Neural crest cell (in vitro differentiated cells): Measurements from ENCODE around the gene FANCC. TPM values are rescaled to one million over a fixed set of nuclear protein-coding genes. Genes with fewer than 3 reads are reported as not detected.

ENCODE experiments used
- DNase-seq: peaks from one replicate; pipeline ENCODE4 v3.0.0; 2021; ENCODE audit warnings: low read depth, mixed read lengths, low spot score
- H3K27ac Mint-ChIP-seq: one replicate; pipeline ENCODE4 v1.8.0; 2021; ENCODE audit warnings: mild to moderate bottlenecking, mixed read lengths; ENCODE audit not compliant: unreplicated experiment
- H3K27me3 Mint-ChIP-seq: 2 replicates; pipeline ENCODE4 v1.8.0; 2021; ENCODE audit warnings: low read depth, mild to moderate bottlenecking, mixed read lengths
- H3K36me3 Mint-ChIP-seq: 2 replicates; pipeline ENCODE4 v1.8.0; 2021; ENCODE audit warnings: low read depth, mild to moderate bottlenecking, mixed read lengths
- H3K4me1 Mint-ChIP-seq: 2 replicates; pipeline ENCODE4 v1.8.0; 2021; ENCODE audit warnings: mixed read lengths
- H3K4me3 Mint-ChIP-seq: one replicate; pipeline ENCODE4 v1.8.0; 2021; ENCODE audit warnings: mild to moderate bottlenecking, mixed read lengths
- H3K9me3 Mint-ChIP-seq: 2 replicates; pipeline ENCODE4 v1.8.0; 2021; ENCODE audit warnings: mixed read lengths
- microRNA-seq: library from miRNA; unstranded; fragments of <30 nt; microRNA quantifications from one replicate; pipeline ENCODE4, GENCODE V29; 2020
- total RNA-seq: library from RNA; stranded (reverse); gene quantifications from 2 replicates; pipeline ENCODE4 v1.2.1, GENCODE V29; 2021
- TF ChIP-seq, protein P1 (sequence below): fragments of 200-600 bp; sonication (generic); conservative IDR thresholded peaks from 2 replicates; pipeline ENCODE4 v1.5.0; 2021; ENCODE audit warnings: antibody characterized with exemption, mild to moderate bottlenecking

The FANCC gene
- total RNA-seq, 1 donor from 2014 or later = 24.6 TPM

- no peak for DNase-seq
- Mint-ChIP-seq H3K27ac (peak overlapping the region; percentile 92), H3K4me1 (peaks cover 39% of the 10 kb centered on the region), H3K36me3 (peaks cover 3% of the 10 kb centered on the region), H3K27me3 (peaks cover 18% of the 10 kb centered on the region), H3K9me3 (no peaks in the 10 kb centered on the region), H3K4me3 (peak overlapping the region; percentile 59)
- TF ChIP-seq, protein P1, sequence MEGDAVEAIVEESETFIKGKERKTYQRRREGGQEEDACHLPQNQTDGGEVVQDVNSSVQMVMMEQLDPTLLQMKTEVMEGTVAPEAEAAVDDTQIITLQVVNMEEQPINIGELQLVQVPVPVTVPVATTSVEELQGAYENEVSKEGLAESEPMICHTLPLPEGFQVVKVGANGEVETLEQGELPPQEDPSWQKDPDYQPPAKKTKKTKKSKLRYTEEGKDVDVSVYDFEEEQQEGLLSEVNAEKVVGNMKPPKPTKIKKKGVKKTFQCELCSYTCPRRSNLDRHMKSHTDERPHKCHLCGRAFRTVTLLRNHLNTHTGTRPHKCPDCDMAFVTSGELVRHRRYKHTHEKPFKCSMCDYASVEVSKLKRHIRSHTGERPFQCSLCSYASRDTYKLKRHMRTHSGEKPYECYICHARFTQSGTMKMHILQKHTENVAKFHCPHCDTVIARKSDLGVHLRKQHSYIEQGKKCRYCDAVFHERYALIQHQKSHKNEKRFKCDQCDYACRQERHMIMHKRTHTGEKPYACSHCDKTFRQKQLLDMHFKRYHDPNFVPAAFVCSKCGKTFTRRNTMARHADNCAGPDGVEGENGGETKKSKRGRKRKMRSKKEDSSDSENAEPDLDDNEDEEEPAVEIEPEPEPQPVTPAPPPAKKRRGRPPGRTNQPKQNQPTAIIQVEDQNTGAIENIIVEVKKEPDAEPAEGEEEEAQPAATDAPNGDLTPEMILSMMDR = no peak
These were observed 261.5 kb downstream of the FANCC start for GRCh38 chr9:95055851-95056551.

DNA sequence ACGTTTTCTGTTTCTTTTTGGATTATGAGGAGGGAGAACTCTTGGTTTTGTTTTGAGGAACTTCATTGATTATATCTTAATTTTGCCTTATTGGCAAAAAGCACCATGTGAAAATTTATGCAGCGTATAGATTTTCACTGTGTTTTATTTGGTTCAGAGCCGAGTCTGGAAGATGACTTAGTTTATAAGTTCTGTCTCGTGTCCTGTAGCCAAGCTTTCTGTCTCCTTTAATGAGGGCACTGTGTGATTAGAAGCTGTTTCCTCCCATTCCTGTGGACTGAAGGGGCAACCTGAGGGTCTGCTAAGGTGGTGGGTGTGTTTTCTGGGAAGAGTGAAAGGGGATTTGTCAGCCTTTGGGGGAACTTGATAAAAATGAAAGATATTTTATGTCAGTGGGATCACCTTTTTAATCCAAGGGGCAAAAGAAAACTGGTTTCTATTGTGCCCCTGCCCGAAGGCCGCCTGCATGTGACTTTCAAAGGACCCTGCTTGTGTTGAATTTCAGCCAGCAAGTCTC is 262.1 kb downstream of the FANCC start:
- Mint-ChIP-seq H3K36me3 (peaks cover 3% of the 10 kb centered on the region), H3K4me3 (peak overlapping the region; percentile 59), H3K9me3 (no peaks in the 10 kb centered on the region), H3K4me1 (peaks cover 39% of the 10 kb centered on the region), H3K27me3 (peaks cover 24% of the 10 kb centered on the region), H3K27ac (peak overlapping the region; percentile 92)
- TF ChIP-seq, protein P1 = no peak
- no peak for DNase-seq

DNA sequence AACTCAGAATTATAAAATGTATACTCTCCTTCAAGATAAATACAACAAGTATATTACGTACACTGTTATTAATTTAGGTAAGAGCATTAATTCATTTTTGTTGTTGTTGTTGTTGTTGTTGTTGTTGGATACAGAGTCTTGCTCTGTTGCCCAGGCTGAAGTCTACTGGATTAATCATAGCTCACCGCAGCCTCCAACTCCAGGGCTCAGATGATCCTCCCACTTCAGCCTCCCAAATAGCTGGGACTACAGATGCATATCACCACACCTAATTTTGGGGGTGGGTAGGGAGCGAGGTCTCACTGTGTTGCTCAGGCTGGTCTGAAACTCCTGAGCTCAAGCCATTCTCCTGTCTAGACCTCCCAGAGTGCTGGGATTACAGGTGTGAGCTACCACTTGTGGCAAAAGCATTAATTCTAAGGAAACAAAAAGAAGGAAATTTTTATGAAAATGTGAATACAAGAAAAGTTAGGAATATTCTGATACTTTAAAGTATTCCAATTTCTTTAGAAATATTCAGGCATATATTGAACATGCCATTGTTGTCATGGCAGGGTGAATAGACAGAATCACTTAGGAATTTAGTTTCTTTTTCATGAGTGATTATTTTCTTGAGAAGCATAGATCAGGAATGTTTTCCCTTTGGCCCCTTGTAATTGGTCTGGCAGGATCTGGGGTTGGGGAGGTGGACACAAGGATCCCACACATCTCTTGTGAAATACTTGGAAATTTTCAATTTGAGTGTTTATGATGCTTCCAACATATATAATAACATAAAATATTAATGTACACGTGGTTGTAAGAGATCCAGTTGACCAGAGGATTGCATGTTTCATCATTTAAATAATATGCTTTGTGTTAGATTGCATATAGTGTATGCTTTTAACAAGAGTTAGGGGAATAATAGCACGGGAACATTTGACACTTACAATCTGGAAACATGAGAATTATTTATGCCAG is 263.6 kb downstream of the FANCC start:
- TF ChIP-seq, protein P1 = no peak
- H3K9me3 Mint-ChIP-seq = no peaks in the 10 kb centered on the region
- DNase-seq = no peak
- peaks cover 3% of the 10 kb centered on the region for H3K36me3 Mint-ChIP-seq
- H3K27me3 Mint-ChIP-seq = peaks cover 40% of the 10 kb centered on the region
- H3K27ac Mint-ChIP-seq = no peak overlapping the region
- no peak overlapping the region for H3K4me3 Mint-ChIP-seq
- H3K4me1 Mint-ChIP-seq = peaks cover 48% of the 10 kb centered on the region

DNA sequence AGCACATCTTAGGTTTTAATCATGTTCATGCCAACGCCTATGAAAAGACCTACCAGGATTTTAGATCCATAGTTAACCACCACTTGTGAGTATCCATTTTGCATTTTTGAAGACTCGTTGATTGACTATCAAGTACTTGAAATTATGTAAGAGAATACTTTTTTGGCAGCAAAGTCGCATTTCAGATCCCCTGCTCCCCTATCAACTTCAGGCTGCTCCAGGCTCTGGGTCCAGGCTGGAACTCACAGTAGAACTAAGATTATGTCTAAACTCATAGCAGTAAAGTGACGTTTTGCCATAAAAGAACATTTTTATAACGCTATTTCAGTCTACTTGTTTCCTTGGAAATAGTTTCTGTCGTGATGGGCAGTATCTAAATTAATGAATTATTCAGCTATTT is 267.7 kb downstream of the FANCC start:
- TF ChIP-seq, protein P1 = no peak
- Mint-ChIP-seq H3K27ac (no peak overlapping the region), H3K27me3 (peaks cover 69% of the 10 kb centered on the region), H3K4me3 (peak overlapping the region; percentile 77), H3K9me3 (no peaks in the 10 kb centered on the region), H3K4me1 (peaks cover 23% of the 10 kb centered on the region), H3K36me3 (peaks cover 3% of the 10 kb centered on the region)
- no peak for DNase-seq

Small RNAs within 50 kb of the gene (microRNA-seq; reads per million reads assigned to microRNA genes)
- gene MIR23B (21,345 reads per million, percentile 96 among the genes with 10 or more reads in this experiment), gene MIR24-1 (not detected), gene MIR27B (2,230 reads per million, percentile 87 among the genes with 10 or more reads in this experiment), gene MIR3074 (not detected), gene MIR6081 (not detected)

Other genes with a start within 250 kb of the FANCC start
- 70.8 and 75.6 TPM in 2 replicates for gene PTCH1, start 199.3 kb upstream of the FANCC start, total RNA-seq